Retina (tissue), 1 donor: ENCODE data around the gene PIK3CG.
"Not testable (repeated sequence)": the region's sequence is repeated elsewhere in the genome, so short reads cannot be mapped to it uniquely, and the experiment has no call there.

Experiments
- DNase-seq: peaks from one replicate; pipeline ENCODE4 v3.0.0-alpha.2; 2016

Gene PIK3CG

GRCh38 chr7:106888204-106888603 is 23.1 kb downstream of the PIK3CG start:
- DNase-seq, result no peak

GRCh38 chr7:106890952-106891351 is 25.9 kb downstream of the PIK3CG start:
- no peak for DNase-seq

GRCh38 chr7:106891548-106892410 is 26.7 kb downstream of the PIK3CG start:
- DNase-seq, result no peak

GRCh38 chr7:106893591-106893990 is 28.5 kb downstream of the PIK3CG start:
- no peak for DNase-seq

- DNase-seq, result peak; percentile 17
These were observed 30.3 kb downstream of the PIK3CG start for GRCh38 chr7:106895246-106895864.

GRCh38 chr7:106896231-106896630 is 31.1 kb downstream of the PIK3CG start:
- peak; percentile 66 for DNase-seq

- DNase-seq, result not testable (repeated sequence)
These were observed 32.5 kb downstream of the PIK3CG start for GRCh38 chr7:106897553-106897952.

GRCh38 chr7:106898967-106899366 is 33.9 kb downstream of the PIK3CG start:
- DNase-seq, result not testable (repeated sequence)

- DNase-seq, result no peak
These were observed 36.9 kb downstream of the PIK3CG start for GRCh38 chr7:106901828-106902441.

- peak; percentile 12 for DNase-seq
These were observed 40.7 kb downstream of the PIK3CG start for GRCh38 chr7:106905734-106906133.

- DNase-seq, result no peak
These were observed 46.9 kb downstream of the PIK3CG start for GRCh38 chr7:106911959-106912358.

GRCh38 chr7:106914018-106914607 is 49.0 kb downstream of the PIK3CG start:
- no peak for DNase-seq

- no peak for DNase-seq
These were observed 50.3 kb downstream of the PIK3CG start for GRCh38 chr7:106915407-106915806.

- no peak for DNase-seq
These were observed 50.8 kb downstream of the PIK3CG start for GRCh38 chr7:106915873-106916272.

- no peak for DNase-seq
These were observed 51.6 kb downstream of the PIK3CG start for GRCh38 chr7:106916679-106917078.

- DNase-seq, result no peak
These were observed 53.9 kb downstream of the PIK3CG start for GRCh38 chr7:106918991-106919390.

- DNase-seq, result not testable (repeated sequence)
These were observed 59.4 kb downstream of the PIK3CG start for GRCh38 chr7:106924468-106924867.

GRCh38 chr7:106926892-106927291 is 61.8 kb downstream of the PIK3CG start:
- no peak for DNase-seq

GRCh38 chr7:106927536-106927935 is 62.5 kb downstream of the PIK3CG start:
- no peak for DNase-seq

GRCh38 chr7:106929616-106930015 is 64.5 kb downstream of the PIK3CG start:
- not testable (repeated sequence) for DNase-seq

GRCh38 chr7:106936236-106936635 is 71.2 kb downstream of the PIK3CG start:
- no peak for DNase-seq

- DNase-seq, result not testable (repeated sequence)
These were observed 73.0 kb downstream of the PIK3CG start for GRCh38 chr7:106938122-106938521.

GRCh38 chr7:106938803-106939202 is 73.7 kb downstream of the PIK3CG start:
- DNase-seq, result no peak
